Esophagus squamous epithelium (tissue), 5 donors: ENCODE data around the gene STRADB. TPM values are rescaled to one million over a fixed set of nuclear protein-coding genes. Genes with fewer than 3 reads are reported as not detected.

Source experiments
- DNase-seq: peaks from one replicate; lab custom pipeline; 2025; lab: John Stamatoyannopoulos, UW
- H3K27ac ChIP-seq, 4 donors: fragments of 200-600 bp; sonication (generic); one replicate each; pipeline ENCODE4 v1.5.1; 2016 to 2019; ENCODE audit warnings: mild to moderate bottlenecking in 1 of 4
- H3K27me3 ChIP-seq, 4 donors: fragments of 200-600 bp; sonication (generic); 1 replicate in 3 of 4; 2 replicates in 1 of 4; pipeline versions ENCODE4 v1.5.1 to v1.6.0; 2017 to 2021; ENCODE audit warnings: antibody characterized with exemption in 1 of 4
- H3K36me3 ChIP-seq, 3 donors: fragments of 200-600 bp; sonication (generic); one replicate each; pipeline ENCODE4 v1.5.1; 2016 to 2019
- H3K4me1 ChIP-seq, 3 donors: fragments of 200-600 bp; sonication (generic); one replicate each; pipeline ENCODE4 v1.5.1; 2017 to 2019
- H3K4me3 ChIP-seq, 4 donors: fragments of 200-600 bp; sonication (generic); 1 replicate in 3 of 4; 2 replicates in 1 of 4; pipeline ENCODE4 v1.5.1; 2016 to 2019; ENCODE audit warnings: mild to moderate bottlenecking in 2 of 4, moderate library complexity in 1 of 4
- H3K9me3 ChIP-seq, 3 donors: fragments of 200-600 bp; sonication (generic); one replicate each; pipeline ENCODE4 v1.5.1; 2016 to 2019
- POLR2A ChIP-seq, 4 donors: fragments of 450-650 bp; IDR thresholded peaks; one replicate each; pipeline ENCODE4 v1.6.1; 2017; ENCODE audit warnings: antibody characterized with exemption in 4 of 4, mild to moderate bottlenecking in 4 of 4, moderate library complexity in 3 of 4
- WGBS, 2 donors: methylation state at CpG; one replicate each; pipeline ENCODE4 v1.1.5; 2018; 5-methylcytosine and 5-hydroxymethylcytosine counted together
- intact Hi-C: fragments of 100-400 bp; cut with DNase I; formaldehyde crosslinking; loops from one replicate; pipeline ENCODE4 v1.15.0; 2022
- total RNA-seq, 4 donors: library from RNA; depleted of rRNA; stranded (reverse); fragments of >200 nt; gene quantifications; one replicate each; pipeline ENCODE4 v1.1.0, GENCODE V29; 2016
- TF ChIP-seq, protein P1 (sequence below), 6 experiments: fragments of 450-650 bp in 4 of 6; fragments of 200-600 bp in 2 of 6; sonication (generic) in 2 of 6; IDR thresholded peaks; one replicate each; pipeline ENCODE4 v1.5.1; 2016 to 2019; ENCODE audit warnings: antibody characterized with exemption in 6 of 6, mild to moderate bottlenecking in 4 of 6, moderate library complexity in 4 of 6
- donor health status: DM: yes; HTN: yes; CAD: no.

Gene STRADB
- total RNA-seq, 4 donors from 2014 or later = 4.8 to 18.2 (median 14.6) TPM

DNA sequence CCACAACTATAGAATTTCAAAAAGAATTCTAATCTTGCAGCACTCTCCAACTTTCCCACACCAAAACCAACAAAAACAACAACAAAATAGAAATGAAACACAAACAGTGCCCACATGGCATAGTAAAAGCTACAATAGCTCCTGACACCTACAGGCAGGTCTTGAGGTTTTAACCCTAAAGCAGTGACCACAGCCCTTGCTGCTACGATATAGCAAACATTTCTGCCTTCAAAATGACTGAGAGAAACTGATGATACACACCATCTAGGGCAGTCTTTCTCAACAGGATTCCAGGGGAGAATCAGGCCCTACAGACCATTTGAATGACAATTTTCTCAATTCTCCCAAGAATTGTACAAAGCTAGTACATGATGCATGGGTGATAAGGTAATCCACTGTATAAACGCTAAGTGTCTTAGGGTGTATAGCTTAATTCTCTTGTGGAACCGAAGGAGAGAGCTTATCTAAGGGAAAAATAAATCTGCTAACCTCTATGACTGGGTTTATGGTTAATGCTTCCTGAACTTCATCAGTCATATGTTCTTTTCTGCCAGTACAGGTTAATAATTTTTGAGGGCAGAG lies 46.8 kb upstream of the STRADB start:
- WGBS, 2 donors = 79 to 80% methylated on average over 3 of the region's 3 CpGs
- TF ChIP-seq, protein P1, sequence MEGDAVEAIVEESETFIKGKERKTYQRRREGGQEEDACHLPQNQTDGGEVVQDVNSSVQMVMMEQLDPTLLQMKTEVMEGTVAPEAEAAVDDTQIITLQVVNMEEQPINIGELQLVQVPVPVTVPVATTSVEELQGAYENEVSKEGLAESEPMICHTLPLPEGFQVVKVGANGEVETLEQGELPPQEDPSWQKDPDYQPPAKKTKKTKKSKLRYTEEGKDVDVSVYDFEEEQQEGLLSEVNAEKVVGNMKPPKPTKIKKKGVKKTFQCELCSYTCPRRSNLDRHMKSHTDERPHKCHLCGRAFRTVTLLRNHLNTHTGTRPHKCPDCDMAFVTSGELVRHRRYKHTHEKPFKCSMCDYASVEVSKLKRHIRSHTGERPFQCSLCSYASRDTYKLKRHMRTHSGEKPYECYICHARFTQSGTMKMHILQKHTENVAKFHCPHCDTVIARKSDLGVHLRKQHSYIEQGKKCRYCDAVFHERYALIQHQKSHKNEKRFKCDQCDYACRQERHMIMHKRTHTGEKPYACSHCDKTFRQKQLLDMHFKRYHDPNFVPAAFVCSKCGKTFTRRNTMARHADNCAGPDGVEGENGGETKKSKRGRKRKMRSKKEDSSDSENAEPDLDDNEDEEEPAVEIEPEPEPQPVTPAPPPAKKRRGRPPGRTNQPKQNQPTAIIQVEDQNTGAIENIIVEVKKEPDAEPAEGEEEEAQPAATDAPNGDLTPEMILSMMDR (IDR thresholded peaks at IDR 0.05) = no peak
- no peak for TF ChIP-seq POLR2A (IDR thresholded peaks at IDR 0.05)
- no peak overlapping the region for H3K27ac ChIP-seq
- peaks cover 0 to 11% (median 0%) of the 10 kb centered on the region in 3 donors for H3K36me3 ChIP-seq
- DNase-seq = no peak
- H3K9me3 ChIP-seq = no peaks in the 10 kb centered on the region
- H3K4me3 ChIP-seq = no peak overlapping the region
- H3K4me1 ChIP-seq = peaks cover 5 to 52% (median 32%) of the 10 kb centered on the region in 3 donors
- H3K27me3 ChIP-seq = no peaks in the 10 kb centered on the region
- intact Hi-C loops = loop anchor here (10.0 kb wide), 1 partner anchor 50 kb away; the partner anchor contains the start of genes STRADB and TRAK2

DNA sequence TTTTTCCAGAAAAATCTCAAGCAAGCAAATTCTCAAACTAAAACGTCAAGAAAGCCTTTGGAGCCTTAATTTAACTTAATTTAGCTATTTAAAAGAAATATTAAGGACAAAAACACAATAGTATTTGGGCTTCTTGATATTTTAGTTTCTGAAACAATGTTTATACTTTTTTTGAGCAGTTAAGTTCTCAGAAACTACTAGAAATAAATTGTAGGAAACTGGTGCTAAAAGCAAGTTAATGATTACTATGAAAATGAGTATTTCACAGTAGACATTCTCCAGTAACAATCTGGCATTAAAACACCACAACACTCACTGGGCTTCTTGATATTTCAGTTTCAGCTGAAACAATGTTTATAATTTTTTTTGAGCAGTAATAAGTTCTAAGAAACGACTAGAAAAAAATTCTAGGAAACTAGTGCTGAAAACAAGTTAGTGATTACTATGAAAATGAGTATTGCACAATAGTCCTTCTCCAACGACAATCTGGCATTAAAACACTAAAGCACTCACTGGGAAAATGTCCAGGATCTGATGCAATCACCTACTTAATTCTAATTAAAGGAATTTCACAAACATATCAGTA lies 45.4 kb upstream of the STRADB start:
- no peaks in the 10 kb centered on the region for H3K36me3 ChIP-seq
- no peaks in the 10 kb centered on the region for H3K27me3 ChIP-seq
- intact Hi-C loops = loop anchor here (10.0 kb wide), 1 partner anchor 49 kb away; the partner anchor contains the start of genes STRADB and TRAK2
- H3K27ac ChIP-seq = peak overlapping the region in 2 of 4 donors; percentile 48 to 73
- no peak for DNase-seq
- H3K4me1 ChIP-seq = peaks cover 5 to 50% (median 32%) of the 10 kb centered on the region in 3 donors
- H3K9me3 ChIP-seq = no peaks in the 10 kb centered on the region
- TF ChIP-seq POLR2A (IDR thresholded peaks at IDR 0.05) = no peak
- TF ChIP-seq, protein P1 (IDR thresholded peaks at IDR 0.05) = no peak
- WGBS, 2 donors = 19 to 26% methylated on average over 3 of the region's 3 CpGs
- H3K4me3 ChIP-seq = no peak overlapping the region

DNA sequence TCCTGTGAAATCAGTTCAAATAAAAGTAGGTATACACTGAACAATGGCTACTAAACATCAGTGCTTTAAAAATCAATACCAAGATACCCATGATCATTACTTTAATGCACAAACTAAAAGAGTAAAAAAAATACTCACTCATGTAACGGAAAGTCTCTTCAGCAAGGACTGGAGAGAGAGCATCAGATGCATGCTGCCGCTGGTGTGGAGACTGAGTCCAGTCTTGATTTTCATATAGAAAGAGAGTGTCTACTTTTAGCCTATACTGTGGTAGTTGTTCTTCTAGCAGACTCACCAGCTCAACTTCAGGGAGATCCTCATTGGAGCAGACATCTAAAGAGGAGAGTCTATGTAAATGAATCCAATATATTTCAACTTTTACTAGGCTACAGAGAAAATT lies 44.3 kb upstream of the STRADB start:
- peaks cover 5 to 46% (median 32%) of the 10 kb centered on the region in 3 donors for H3K4me1 ChIP-seq
- DNase-seq = no peak
- no peak overlapping the region for H3K4me3 ChIP-seq
- peak overlapping the region in 2 of 4 donors; percentile 0 to 62 for H3K27ac ChIP-seq
- H3K36me3 ChIP-seq = no peaks in the 10 kb centered on the region
- H3K27me3 ChIP-seq = no peaks in the 10 kb centered on the region
- intact Hi-C loops = loop anchor here (10.0 kb wide), 1 partner anchor 48 kb away; the partner anchor contains the start of genes STRADB and TRAK2
- H3K9me3 ChIP-seq = no peaks in the 10 kb centered on the region
- 87 to 97% methylated on average over 2 of the region's 2 CpGs for WGBS, 2 donors
- no peak for TF ChIP-seq POLR2A (IDR thresholded peaks at IDR 0.05)
- TF ChIP-seq, protein P1 (IDR thresholded peaks at IDR 0.05) = no peak

DNA sequence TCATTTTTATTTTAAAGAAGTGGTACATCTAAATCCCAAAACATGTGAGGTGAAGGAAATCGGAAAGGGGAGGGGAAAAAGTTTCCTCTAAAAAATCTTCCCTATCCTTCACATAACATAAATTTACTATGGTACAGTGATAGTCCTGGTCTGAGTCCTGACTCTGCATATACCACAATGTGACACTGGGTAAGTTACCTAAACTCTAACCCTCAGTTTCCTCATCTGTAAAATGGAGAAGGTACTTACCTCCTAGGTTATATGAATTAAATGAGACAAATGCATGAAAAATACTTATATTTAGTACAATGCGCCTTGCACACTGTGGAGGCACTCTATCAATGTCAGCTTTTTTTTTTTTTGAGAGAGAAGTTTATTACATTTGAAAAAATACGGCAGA lies 42.6 kb upstream of the STRADB start:
- intact Hi-C loops = loop anchor here (10.0 kb wide), 1 partner anchor 46 kb away; the partner anchor contains the start of genes STRADB and TRAK2
- Histone ChIP-seq H3K4me1 (peaks cover 5 to 47% (median 33%) of the 10 kb centered on the region in 3 donors), H3K4me3 (no peak overlapping the region), H3K27ac (no peak overlapping the region), H3K36me3 (no peaks in the 10 kb centered on the region), H3K27me3 (no peaks in the 10 kb centered on the region), H3K9me3 (no peaks in the 10 kb centered on the region)
- TF ChIP-seq, protein P1 (IDR thresholded peaks at IDR 0.05) = no peak
- TF ChIP-seq POLR2A (IDR thresholded peaks at IDR 0.05) = no peak
- WGBS, 2 donors = 87 to 90% methylated on average over 3 of the region's 3 CpGs
- DNase-seq = no peak

DNA sequence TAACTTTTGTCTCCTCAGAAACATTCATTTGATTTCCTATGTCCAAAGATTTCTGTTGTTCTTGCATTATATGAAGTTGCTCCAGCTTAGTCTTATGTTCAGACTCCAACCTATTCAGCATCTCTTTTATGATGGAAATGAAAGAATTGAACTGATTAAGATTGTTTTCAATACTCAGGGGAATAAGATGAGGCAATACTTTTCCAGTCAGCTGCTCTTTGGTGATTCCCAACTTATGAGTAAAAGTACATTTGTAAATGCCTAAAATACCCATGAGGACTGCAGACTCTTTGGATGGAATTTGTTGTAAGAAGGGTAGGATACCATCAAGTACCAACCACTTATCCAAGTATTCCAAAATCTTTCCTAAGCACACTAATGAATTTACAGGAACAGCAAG lies 40.1 kb upstream of the STRADB start:
- Histone ChIP-seq H3K27me3 (no peaks in the 10 kb centered on the region), H3K27ac (peak overlapping the region in 1 of 4 donors; percentile 26), H3K4me1 (peaks cover 0 to 44% (median 10%) of the 10 kb centered on the region in 3 donors), H3K36me3 (no peaks in the 10 kb centered on the region), H3K4me3 (no peak overlapping the region), H3K9me3 (no peaks in the 10 kb centered on the region)
- no peak for DNase-seq
- intact Hi-C loops = no loop called here
- no peak for TF ChIP-seq POLR2A (IDR thresholded peaks at IDR 0.05)
- TF ChIP-seq, protein P1 (IDR thresholded peaks at IDR 0.05) = no peak
